Pancreas (tissue), 10 donors: ENCODE results near the gene THOC6. TPM values are rescaled to one million over a fixed set of nuclear protein-coding genes. Genes with fewer than 3 reads are reported as not detected.

Experiments used
- ATAC-seq, 4 donors: fragments of 200-7000 bp; cut with Tn5 transposase; one replicate each; pipeline versions ENCODE4 v1.8.0 to v1.9.1; 2020; ENCODE audit warnings: mild to moderate bottlenecking in 4 of 4, moderate library complexity in 4 of 4
- DNase-seq, 6 donors: peaks; one replicate each; pipeline ENCODE4 v3.0.0-alpha.2; 2020
- FAIRE-seq: peaks from 2 replicates; lab custom pipeline; 2012; peaks lifted over from hg19 to GRCh38; lab: Jason Lieb, UNC
- H3K27ac ChIP-seq, 4 donors: fragments of 200-600 bp; sonication (generic); 1 replicate in 3 of 4; 2 replicates in 1 of 4; pipeline versions ENCODE4 v1.5.0 to v1.8.0; 2020
- H3K27me3 ChIP-seq, 4 donors: fragments of 200-600 bp; one replicate each; pipeline ENCODE4 v1.8.0; 2021
- H3K36me3 ChIP-seq, 3 donors: fragments of 200-600 bp; sonication (generic) in 1 of 3; one replicate each; pipeline versions ENCODE4 v1.5.0 to v1.8.0; 2020 to 2021
- H3K4me1 ChIP-seq, 3 donors: fragments of 200-600 bp; one replicate each; pipeline ENCODE4 v1.8.0; 2021
- H3K4me3 ChIP-seq, 4 donors: fragments of 200-600 bp; sonication (generic) in 2 of 4; one replicate each; pipeline versions ENCODE4 v1.5.0 to v1.8.0; 2020 to 2021
- H3K9me3 ChIP-seq, 4 donors: fragments of 200-600 bp; one replicate each; pipeline ENCODE4 v1.8.0; 2021
- CTCF ChIP-seq, 4 donors: fragments of 200-600 bp; sonication (generic) in 3 of 4; IDR thresholded peaks; one replicate each; pipeline versions ENCODE4 v1.5.0 to v1.8.0; 2021; ENCODE audit warnings: antibody characterized with exemption in 4 of 4
- WGBS, 2 donors: extraction: QIAGEN DNeasy Blood & Tissue Kit; methylation state at CpG; one replicate each; pipeline ENCODE4 v1.1.7; 2013; 5-methylcytosine and 5-hydroxymethylcytosine counted together
- intact Hi-C, 3 donors: fragments of 100-400 bp; cut with DNase I; formaldehyde crosslinking; loops; one replicate each; pipeline versions ENCODE4 v1.11.1 to v1.14.2; 2022
- polyA plus RNA-seq, 2 donors: library from polyadenylated mRNA; stranded (reverse); fragments of 200-250 nt; gene quantifications; one replicate each; pipeline ENCODE4 v1.2.3, GENCODE V29; 2013
- total RNA-seq, 6 donors: library from RNA; stranded (reverse); fragmentation: NEBNext Ultra II Directional in 4 of 6; extraction: Animal tissue kit (Norgen Biotek cat#: 25700) in 4 of 6; gene quantifications; one replicate each; pipeline versions ENCODE4 v1.2.1 to v1.2.4, GENCODE V29; 2021 to 2023
- donor health status: healthy with polysubstance abuse.
- donor health status: DM: no; HTN: no; CAD: no; lungs with moderate emphysema.
- donor health status: DM: no; HTN: no; CAD: no.
- donor health status: control.
- donor health status: control.
- donor health status: Bipolar disorder and iron deficiency.
- donor health status: DM: yes; HTN: yes; CAD: no.
- donor health status: DM: no; HTN: no; CAD: no.
- donor health status: DM: no; HTN: no; CAD: no.
- donor health status: DM: yes; HTN: yes; CAD: no.

Gene THOC6
- total and polyA plus RNA-seq, 8 donors = 6.2 to 38.2 (median 8.5) TPM

GRCh38 chr16:2985462-2985861 lies 38.4 kb upstream of the THOC6 start:
- no peak overlapping the region for H3K4me3 ChIP-seq
- no peaks in the 10 kb centered on the region for H3K27me3 ChIP-seq
- ATAC-seq (peak; percentile 40 to 56 (median 46)), FAIRE-seq (no peak), DNase-seq (peak in 5 of 6 donors; percentile 79 to 93 (median 83))
- H3K27ac ChIP-seq = peak overlapping the region; percentile 70 to 84 (median 71)
- H3K4me1 ChIP-seq = peaks cover 13 to 39% (median 17%) of the 10 kb centered on the region in 3 donors
- H3K9me3 ChIP-seq = no peaks in the 10 kb centered on the region
- no peak for TF ChIP-seq CTCF (IDR thresholded peaks at IDR 0.05)
- no peaks in the 10 kb centered on the region for H3K36me3 ChIP-seq
- WGBS, 2 donors = 5 to 19% methylated on average over 9 of the region's 9 CpGs
- intact Hi-C loops = no loop called here

- H3K4me1 ChIP-seq = peaks cover 13 to 37% (median 17%) of the 10 kb centered on the region in 3 donors
- H3K36me3 ChIP-seq = no peaks in the 10 kb centered on the region
- no peaks in the 10 kb centered on the region for H3K9me3 ChIP-seq
- DNase-seq (peak; percentile 77 to 96 (median 89)), ATAC-seq (peak; percentile 77 to 88 (median 86)), FAIRE-seq (no peak)
- H3K27ac ChIP-seq = peak overlapping the region; percentile 70 to 84 (median 71)
- intact Hi-C loops = no loop called here
- no peak for TF ChIP-seq CTCF (IDR thresholded peaks at IDR 0.05)
- no peaks in the 10 kb centered on the region for H3K27me3 ChIP-seq
- WGBS, 2 donors = 18 to 20% methylated on average over 15 of the region's 15 CpGs
- no peak overlapping the region for H3K4me3 ChIP-seq
Measured at GRCh38 chr16:2985893-2986355, 37.9 kb upstream of the THOC6 start.

- 83 to 86% methylated on average over 17 of the region's 17 CpGs for WGBS, 2 donors
- H3K4me1 ChIP-seq = peaks cover 13 to 30% (median 17%) of the 10 kb centered on the region in 3 donors
- FAIRE-seq (no peak), DNase-seq (no peak), ATAC-seq (no peak)
- H3K36me3 ChIP-seq = no peaks in the 10 kb centered on the region
- no peak overlapping the region for H3K27ac ChIP-seq
- H3K4me3 ChIP-seq = no peak overlapping the region
- H3K27me3 ChIP-seq = no peaks in the 10 kb centered on the region
- TF ChIP-seq CTCF (IDR thresholded peaks at IDR 0.05) = no peak
- intact Hi-C loops = no loop called here
- H3K9me3 ChIP-seq = no peaks in the 10 kb centered on the region
Measured at GRCh38 chr16:2986623-2987188, 37.1 kb upstream of the THOC6 start.

- Histone ChIP-seq H3K4me3 (no peak overlapping the region), H3K27me3 (no peaks in the 10 kb centered on the region), H3K36me3 (no peaks in the 10 kb centered on the region), H3K4me1 (peaks cover 13 to 30% (median 17%) of the 10 kb centered on the region in 3 donors), H3K9me3 (no peaks in the 10 kb centered on the region), H3K27ac (no peak overlapping the region)
- FAIRE-seq (no peak), DNase-seq (peak in 1 of 6 donors; percentile 75), ATAC-seq (no peak)
- intact Hi-C loops = no loop called here
- WGBS, 2 donors = 84 to 90% methylated on average over 9 of the region's 9 CpGs
- TF ChIP-seq CTCF (IDR thresholded peaks at IDR 0.05) = no peak
Measured at GRCh38 chr16:2987286-2987685, 36.5 kb upstream of the THOC6 start.

- Histone ChIP-seq H3K9me3 (no peaks in the 10 kb centered on the region), H3K27me3 (no peaks in the 10 kb centered on the region), H3K4me3 (no peak overlapping the region), H3K36me3 (no peaks in the 10 kb centered on the region), H3K4me1 (peaks cover 13 to 30% (median 17%) of the 10 kb centered on the region in 3 donors), H3K27ac (no peak overlapping the region)
- TF ChIP-seq CTCF (IDR thresholded peaks at IDR 0.05) = no peak
- DNase-seq (no peak), ATAC-seq (no peak), FAIRE-seq (no peak)
- intact Hi-C loops = no loop called here
- WGBS, 2 donors = 77 to 78% methylated on average over 8 of the region's 8 CpGs
Measured at GRCh38 chr16:2987833-2988232, 36.0 kb upstream of the THOC6 start.
